ENCODE measurements around the gene OVAAL. TPM values are rescaled to one million over a fixed set of nuclear protein-coding genes. Genes with fewer than 3 reads are reported as not detected.

Gene OVAAL
- total and polyA plus RNA-seq, 2 of the 8 experiments (the other 6 are each of a cell fraction or from before 2014, with no cell fraction given), result not detected

DNA sequence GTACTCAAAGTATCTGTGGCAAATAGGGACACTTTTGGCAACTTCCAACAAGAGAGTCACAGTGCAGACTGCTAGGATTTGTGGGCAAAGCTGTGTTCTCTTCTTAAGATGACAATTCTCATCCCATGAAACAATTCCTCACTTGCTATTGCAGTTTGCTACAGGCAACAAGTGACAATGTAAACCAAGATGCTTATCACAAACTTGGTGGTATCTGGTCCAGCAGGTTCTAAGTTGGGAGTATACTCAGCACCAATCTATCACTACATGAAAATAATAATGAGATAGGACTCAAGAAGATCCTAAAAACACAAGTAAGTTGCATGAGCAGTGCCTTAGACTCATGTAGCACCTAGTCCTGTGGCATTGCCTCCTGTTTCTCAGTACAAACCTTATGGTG, 3.4 kb upstream of the OVAAL start:
- no peak for TF ChIP-seq JUN (IDR thresholded peaks at IDR 0.05; ENCODE audit: low read depth, low read length)
- TF ChIP-seq, protein P1, sequence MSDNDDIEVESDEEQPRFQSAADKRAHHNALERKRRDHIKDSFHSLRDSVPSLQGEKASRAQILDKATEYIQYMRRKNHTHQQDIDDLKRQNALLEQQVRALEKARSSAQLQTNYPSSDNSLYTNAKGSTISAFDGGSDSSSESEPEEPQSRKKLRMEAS (IDR thresholded peaks at IDR 0.05), result no peak
- no peak for TF ChIP-seq RXRA (IDR thresholded peaks at IDR 0.05; ENCODE audit: insufficient read depth, low read depth, low read length)
- TF ChIP-seq BRCA1 (IDR thresholded peaks at IDR 0.05; ENCODE audit: low read depth, low read length), result no peak
- no peak for TF ChIP-seq CBX8 (IDR thresholded peaks at IDR 0.05; ENCODE audit: borderline replicate concordance, low read depth, low read length)
- POLR2A ChIA-PET (ENCODE audit: partially characterized antibody), result interaction anchor here (0.5 kb wide), 1 partner anchor 40 kb away, joined by 3 read pairs; no protein-coding TSS in a partner anchor
- Histone ChIP-seq H3K23me2 (ENCODE audit: low read depth, low read length) (no peaks in the 10 kb centered on the region), H3K14ac (ENCODE audit: insufficient read length) (no peak overlapping the region), H2AK5ac (ENCODE audit: low read depth, low read length) (no peak overlapping the region), H3K79me2 (ENCODE audit: control insufficient read depth in 1 of 2, insufficient read depth in 2 of 2, low read length in 2 of 2) (no peaks in the 10 kb centered on the region), H3K23ac (ENCODE audit: insufficient read length) (no peak overlapping the region), H2AFZ (ENCODE audit: low read length) (no peak overlapping the region), H3K36me3 (ENCODE audit: control insufficient read depth in 2 of 4, insufficient read depth in 4 of 4, low read length in 3 of 4) (no peaks in the 10 kb centered on the region), H3K4me3 (ENCODE audit: extremely low read depth in 1 of 4, insufficient read depth in 2 of 4, low read depth in 3 of 4, low read length in 4 of 4) (no peak overlapping the region), H4K5ac (ENCODE audit: insufficient read length, low read depth, low read length) (no peak overlapping the region), H2BK20ac (ENCODE audit: low read length) (no peak overlapping the region), H4K91ac (replicated peaks; ENCODE audit: insufficient read length, low read length) (no peak overlapping the region), H3K9me3 (ENCODE audit: insufficient read depth in 2 of 2, low read depth in 1 of 2, low read length in 1 of 2) (no peaks in the 10 kb centered on the region), H2BK5ac (ENCODE audit: low read depth, low read length) (no peak overlapping the region), H2BK120ac (replicated peaks; ENCODE audit: low read depth, low read length) (no peak overlapping the region), H3K4ac (replicated peaks; ENCODE audit: insufficient read length, low read depth, low read length) (no peak overlapping the region), H3K27ac (ENCODE audit: low read depth, low read length) (no peak overlapping the region), H3K4me2 (ENCODE audit: insufficient read depth in 1 of 2, low read depth in 2 of 2, low read length in 2 of 2) (no peak overlapping the region), H2BK15ac (ENCODE audit: low read length) (no peak overlapping the region), H2BK12ac (ENCODE audit: low read depth, low read length) (no peak overlapping the region), H3K56ac (replicated peaks; ENCODE audit: insufficient read length, low read depth, low read length) (no peak overlapping the region), H3K27me3 (replicated peaks in 1 of 4; ENCODE audit: control insufficient read depth in 3 of 4, extremely low read depth in 1 of 4, insufficient read depth in 3 of 4, low read length in 3 of 4) (no peaks in the 10 kb centered on the region), H3K79me1 (ENCODE audit: low read depth, low read length) (no peaks in the 10 kb centered on the region), H4K20me1 (replicated peaks in 1 of 2; ENCODE audit: control insufficient read depth in 1 of 2, insufficient read depth in 2 of 2, low read length in 2 of 2) (no peaks in the 10 kb centered on the region), H4K8ac (ENCODE audit: extremely low read depth, insufficient read depth, low read length) (no peak overlapping the region), H3K4me1 (replicated peaks in 1 of 4; ENCODE audit: control insufficient read depth in 3 of 4, insufficient read depth in 4 of 4, low read length in 3 of 4) (no peaks in the 10 kb centered on the region), H3K18ac (ENCODE audit: extremely low read depth, low read length) (no peak overlapping the region), H3K9ac (replicated peaks in 1 of 4; ENCODE audit: extremely low read depth in 1 of 4, low read depth in 3 of 4, low read length in 3 of 4) (no peak overlapping the region)
- DNase-seq (ENCODE audit: low read depth in 1 of 2, low spot score in 2 of 2) (no peak), FAIRE-seq (no peak)
- CTCF ChIA-PET (ENCODE audit: partially characterized antibody), result interaction anchor here (1.3 kb wide), 1 partner anchor 40 kb away, joined by 4 read pairs; no protein-coding TSS in a partner anchor
